ENCODE data around the gene MDC1.
A peak's percentile ranks its signal among the peaks of the same experiment; 100 is the strongest.
"Not testable (repeated sequence)": the region's sequence is repeated elsewhere in the genome, so short reads cannot be mapped to it uniquely, and the experiment has no call there.

The MDC1 gene

GRCh38 chr6:30723843-30724741 is 7.0 kb upstream of the MDC1 start:
- not testable (repeated sequence) for DNase-seq (ENCODE audit: low spot score)

GRCh38 chr6:30723159-30723842 is 6.2 kb upstream of the MDC1 start:
- DNase-seq (ENCODE audit: low spot score): not testable (repeated sequence)

- peak; percentile 86 for DNase-seq (ENCODE audit: low spot score)
These were observed 5.4 kb upstream of the MDC1 start for GRCh38 chr6:30722280-30723112.

- DNase-seq (ENCODE audit: low spot score): not testable (repeated sequence)
These were observed 4.9 kb upstream of the MDC1 start for GRCh38 chr6:30722025-30722279.

GRCh38 chr6:30721198-30722024 is 4.3 kb upstream of the MDC1 start:
- peak; percentile 95 for DNase-seq (ENCODE audit: low spot score)

- DNase-seq (ENCODE audit: low spot score): peak; percentile 81
These were observed 3.7 kb upstream of the MDC1 start for GRCh38 chr6:30720738-30721197.

GRCh38 chr6:30719791-30720737 is 3.0 kb upstream of the MDC1 start, which contains the start of gene TUBB:
Gene TUBB, plus strand, starts transcription at chr6:30720352. Its CDS starts 155 bp downstream, at chr6:30720507.
- DNase-seq (ENCODE audit: low spot score): peak; percentile 98

GRCh38 chr6:30719356-30719755 is 2.3 kb upstream of the MDC1 start:
- no peak for DNase-seq (ENCODE audit: low spot score)

- not testable (repeated sequence) for DNase-seq (ENCODE audit: low spot score)
These were observed 1.0 kb upstream of the MDC1 start for GRCh38 chr6:30717845-30718720.

- DNase-seq (ENCODE audit: low spot score): no peak
These were observed 277 bp downstream of the MDC1 start for GRCh38 chr6:30716879-30717128.

- DNase-seq (ENCODE audit: low spot score): no peak
These were observed 2.8 kb downstream of the MDC1 start for GRCh38 chr6:30714263-30714662.

- no peak for DNase-seq (ENCODE audit: low spot score)
These were observed 4.6 kb downstream of the MDC1 start for GRCh38 chr6:30712441-30712945.

GRCh38 chr6:30711758-30712380 is 5.2 kb downstream of the MDC1 start:
- no peak for DNase-seq (ENCODE audit: low spot score)

- DNase-seq (ENCODE audit: low spot score): no peak
These were observed 7.8 kb downstream of the MDC1 start for GRCh38 chr6:30709101-30709868.

GRCh38 chr6:30707281-30707850 is 9.7 kb downstream of the MDC1 start:
- no peak for DNase-seq (ENCODE audit: low spot score)

GRCh38 chr6:30705620-30706019 is 11.5 kb downstream of the MDC1 start:
- DNase-seq (ENCODE audit: low spot score): no peak

- DNase-seq (ENCODE audit: low spot score): no peak
These were observed 13.3 kb downstream of the MDC1 start for GRCh38 chr6:30703821-30704220.

GRCh38 chr6:30703011-30703410 is 14.1 kb downstream of the MDC1 start:
- DNase-seq (ENCODE audit: low spot score): no peak

Measured in ecto neural progenitor cell (in vitro differentiated cells).